BLaER1 (cell line): ENCODE data around the gene ULK4.
A peak's percentile ranks its signal among the peaks of the same experiment; 100 is the strongest.
"Not testable (repeated sequence)": the region's sequence is repeated elsewhere in the genome, so short reads cannot be mapped to it uniquely, and the experiment has no call there.

Experiments
- H3K27ac ChIP-seq: shearing (Covaris generic); formaldehyde crosslinking; 2 replicates; pipeline ENCODE4 v1.8.1; 2022
- H3K27me3 ChIP-seq: shearing (Covaris generic); formaldehyde crosslinking; 2 replicates; pipeline ENCODE4 v1.8.1; 2022
- H3K36me3 ChIP-seq: shearing (Covaris generic); formaldehyde crosslinking; 2 replicates; pipeline ENCODE4 v1.8.1; 2022
- H3K4me1 ChIP-seq: shearing (Covaris generic); formaldehyde crosslinking; 2 replicates; pipeline ENCODE4 v1.8.1; 2022
- H3K4me2 ChIP-seq: shearing (Covaris generic); formaldehyde crosslinking; 2 replicates; pipeline ENCODE4 v1.8.1; 2022
- H3K4me3 ChIP-seq: shearing (Covaris generic); formaldehyde crosslinking; 2 replicates; pipeline ENCODE4 v1.8.1; 2022
- H3K9ac ChIP-seq: shearing (Covaris generic); formaldehyde crosslinking; 2 replicates; pipeline ENCODE4 v1.8.1; 2022
- H3K9me3 ChIP-seq: shearing (Covaris generic); formaldehyde crosslinking; 2 replicates; pipeline ENCODE4 v1.8.1; 2022
- H4K20me1 ChIP-seq: shearing (Covaris generic); formaldehyde crosslinking; 2 replicates; pipeline ENCODE4 v1.8.1; 2022
- Cebpa-rat ChIP-seq: shearing (Covaris generic); IDR thresholded peaks from 2 replicates; pipeline ENCODE4 v1.8.1; 2022

ULK4 gene

GRCh38 chr3:41293169-41293681 lies 668.7 kb downstream of the ULK4 start:
- Histone ChIP-seq H3K27ac (no peak overlapping the region), H3K27me3 (no peaks in the 10 kb centered on the region), H3K9me3 (no peaks in the 10 kb centered on the region), H3K4me3 (no peak overlapping the region), H3K4me1 (no peaks in the 10 kb centered on the region), H3K36me3 (no peaks in the 10 kb centered on the region), H4K20me1 (no peaks in the 10 kb centered on the region), H3K9ac (no peak overlapping the region), H3K4me2 (no peak overlapping the region)
- no peak for TF ChIP-seq Cebpa-rat

- H3K4me2 ChIP-seq = no peak overlapping the region
- no peak overlapping the region for H3K27ac ChIP-seq
- TF ChIP-seq Cebpa-rat = no peak
- H4K20me1 ChIP-seq = no peaks in the 10 kb centered on the region
- H3K9me3 ChIP-seq = no peaks in the 10 kb centered on the region
- no peak overlapping the region for H3K4me3 ChIP-seq
- H3K27me3 ChIP-seq = no peaks in the 10 kb centered on the region
- H3K36me3 ChIP-seq = no peaks in the 10 kb centered on the region
- H3K9ac ChIP-seq = no peak overlapping the region
- peaks cover 15% of the 10 kb centered on the region; the same call in 1 of the 2 replicates for H3K4me1 ChIP-seq
These were observed 671.2 kb downstream of the ULK4 start for GRCh38 chr3:41290736-41291135.

- H3K27me3 ChIP-seq = no peaks in the 10 kb centered on the region
- no peak overlapping the region for H3K27ac ChIP-seq
- H3K4me1 ChIP-seq = peaks cover 15% of the 10 kb centered on the region; the same call in 1 of the 2 replicates
- H3K36me3 ChIP-seq = no peaks in the 10 kb centered on the region
- no peak overlapping the region for H3K4me3 ChIP-seq
- H3K4me2 ChIP-seq = no peak overlapping the region
- H3K9ac ChIP-seq = no peak overlapping the region
- H4K20me1 ChIP-seq = no peaks in the 10 kb centered on the region
- no peaks in the 10 kb centered on the region for H3K9me3 ChIP-seq
- no peak for TF ChIP-seq Cebpa-rat
These were observed 671.6 kb downstream of the ULK4 start for GRCh38 chr3:41290306-41290705.

GRCh38 chr3:41288785-41289184 lies 673.1 kb downstream of the ULK4 start:
- no peak for TF ChIP-seq Cebpa-rat
- H3K9ac ChIP-seq = no peak overlapping the region
- peaks cover 15% of the 10 kb centered on the region; the same call in 1 of the 2 replicates for H3K4me1 ChIP-seq
- no peaks in the 10 kb centered on the region for H3K9me3 ChIP-seq
- H3K4me3 ChIP-seq = no peak overlapping the region
- H3K27ac ChIP-seq = no peak overlapping the region
- H3K4me2 ChIP-seq = no peak overlapping the region
- no peaks in the 10 kb centered on the region for H3K27me3 ChIP-seq
- no peaks in the 10 kb centered on the region for H3K36me3 ChIP-seq
- H4K20me1 ChIP-seq = no peaks in the 10 kb centered on the region

GRCh38 chr3:41286305-41286704 lies 675.6 kb downstream of the ULK4 start:
- Histone ChIP-seq H3K9me3 (no peaks in the 10 kb centered on the region), H4K20me1 (no peaks in the 10 kb centered on the region), H3K27me3 (no peaks in the 10 kb centered on the region), H3K4me1 (peaks cover 15% of the 10 kb centered on the region; the same call in 1 of the 2 replicates), H3K9ac (no peak overlapping the region), H3K4me3 (no peak overlapping the region), H3K36me3 (no peaks in the 10 kb centered on the region), H3K27ac (no peak overlapping the region), H3K4me2 (peak overlapping the region; percentile 11; the same call in 1 of the 2 replicates)
- no peak for TF ChIP-seq Cebpa-rat

- not testable (repeated sequence) for H3K36me3 ChIP-seq, H3K4me3 ChIP-seq, H4K20me1 ChIP-seq, H3K27ac ChIP-seq, H3K9ac ChIP-seq, H3K27me3 ChIP-seq, H3K9me3 ChIP-seq, H3K4me2 ChIP-seq
- peaks cover 15% of the 10 kb centered on the region; the same call in 1 of the 2 replicates for H3K4me1 ChIP-seq
These were observed 677.0 kb downstream of the ULK4 start for GRCh38 chr3:41284934-41285333.

GRCh38 chr3:41277790-41278465 lies 684.0 kb downstream of the ULK4 start:
- H4K20me1 ChIP-seq = no peaks in the 10 kb centered on the region
- peaks cover 15% of the 10 kb centered on the region for H3K9me3 ChIP-seq
- no peaks in the 10 kb centered on the region for H3K27me3 ChIP-seq
- no peak overlapping the region for H3K4me3 ChIP-seq
- no peaks in the 10 kb centered on the region for H3K4me1 ChIP-seq
- no peak overlapping the region for H3K27ac ChIP-seq
- no peaks in the 10 kb centered on the region for H3K36me3 ChIP-seq
- H3K4me2 ChIP-seq = no peak overlapping the region
- TF ChIP-seq Cebpa-rat = no peak
- no peak overlapping the region for H3K9ac ChIP-seq

GRCh38 chr3:41276191-41276590 lies 685.7 kb downstream of the ULK4 start:
- Histone ChIP-seq H3K27me3 (no peaks in the 10 kb centered on the region), H3K27ac (no peak overlapping the region), H3K9me3 (peaks cover 29% of the 10 kb centered on the region), H3K9ac (no peak overlapping the region), H4K20me1 (no peaks in the 10 kb centered on the region), H3K4me2 (no peak overlapping the region), H3K4me3 (no peak overlapping the region), H3K36me3 (no peaks in the 10 kb centered on the region), H3K4me1 (no peaks in the 10 kb centered on the region)
- TF ChIP-seq Cebpa-rat = no peak

- Histone ChIP-seq H3K9ac (no peak overlapping the region), H3K4me2 (no peak overlapping the region)
- no peak for TF ChIP-seq Cebpa-rat
These were observed 686.8 kb downstream of the ULK4 start for GRCh38 chr3:41274944-41275668.

GRCh38 chr3:41272667-41273066 lies 689.2 kb downstream of the ULK4 start:
- TF ChIP-seq Cebpa-rat = no peak
- H3K27ac ChIP-seq = no peak overlapping the region

More at GRCh38 chr3:41274944-41275668, 686.8 kb downstream of the ULK4 start:
- H3K36me3 ChIP-seq = no peaks in the 10 kb centered on the region
- H4K20me1 ChIP-seq = no peaks in the 10 kb centered on the region
- H3K27ac ChIP-seq = no peak overlapping the region
- H3K27me3 ChIP-seq = no peaks in the 10 kb centered on the region
- H3K4me3 ChIP-seq = no peak overlapping the region
- no peaks in the 10 kb centered on the region for H3K4me1 ChIP-seq
- H3K9me3 ChIP-seq = peaks cover 29% of the 10 kb centered on the region

More at GRCh38 chr3:41272667-41273066, 689.2 kb downstream of the ULK4 start:
- Histone ChIP-seq H3K4me2 (no peak overlapping the region), H3K9me3 (peaks cover 24% of the 10 kb centered on the region), H3K9ac (no peak overlapping the region), H3K4me3 (no peak overlapping the region), H3K36me3 (no peaks in the 10 kb centered on the region), H3K27me3 (no peaks in the 10 kb centered on the region), H3K4me1 (no peaks in the 10 kb centered on the region), H4K20me1 (no peaks in the 10 kb centered on the region)
